ENCODE data around the gene DNAL4.

DNAL4 gene

GRCh38 chr22:38748487-38749136 lies 45.3 kb downstream of the DNAL4 start:
- Histone ChIP-seq H3K27me3 (no peaks in the 10 kb centered on the region), H3K4me1 (ENCODE audit: control insufficient read depth in 1 of 2, insufficient read depth in 1 of 2, low read depth in 1 of 2, low read length in 1 of 2) (peaks cover 34 to 35% of the 10 kb centered on the region in 2 experiments), H3K9me3 (no peaks in the 10 kb centered on the region), H3K27ac (peak overlapping the region; percentile 99), H3K4me3 (ENCODE audit: low read depth in 1 of 2, low read length in 1 of 2) (no peak overlapping the region), H3K36me3 (peaks cover 88% of the 10 kb centered on the region)
- no peak for TF ChIP-seq CTCF (IDR thresholded peaks at IDR 0.05)

- H3K4me3 ChIP-seq (ENCODE audit: low read depth in 1 of 2, low read length in 1 of 2) = no peak overlapping the region
- peak overlapping the region; percentile 45 for H3K27ac ChIP-seq
- TF ChIP-seq CTCF (IDR thresholded peaks at IDR 0.05) = no peak
- H3K4me1 ChIP-seq (ENCODE audit: control insufficient read depth in 1 of 2, insufficient read depth in 1 of 2, low read depth in 1 of 2, low read length in 1 of 2) = peaks cover 6 to 7% of the 10 kb centered on the region in 2 experiments
- H3K36me3 ChIP-seq = peaks cover 100% of the 10 kb centered on the region
- no peaks in the 10 kb centered on the region for H3K27me3 ChIP-seq
- no peaks in the 10 kb centered on the region for H3K9me3 ChIP-seq
Observed at GRCh38 chr22:38745676-38746460, 48.1 kb downstream of the DNAL4 start.

- H3K27ac ChIP-seq = peak overlapping the region; percentile 45
- no peaks in the 10 kb centered on the region for H3K27me3 ChIP-seq
- H3K4me1 ChIP-seq (ENCODE audit: control insufficient read depth in 1 of 2, insufficient read depth in 1 of 2, low read depth in 1 of 2, low read length in 1 of 2) = no peaks in the 10 kb centered on the region
- H3K4me3 ChIP-seq (ENCODE audit: low read depth in 1 of 2, low read length in 1 of 2) = no peak overlapping the region
- TF ChIP-seq CTCF (IDR thresholded peaks at IDR 0.05) = no peak
- H3K9me3 ChIP-seq = no peaks in the 10 kb centered on the region
- H3K36me3 ChIP-seq = peaks cover 100% of the 10 kb centered on the region
Observed at GRCh38 chr22:38744981-38745380, 49.0 kb downstream of the DNAL4 start.

- no peaks in the 10 kb centered on the region for H3K9me3 ChIP-seq
- peaks cover 100% of the 10 kb centered on the region for H3K36me3 ChIP-seq
- peak overlapping the region; percentile 25 for H3K27ac ChIP-seq
- no peaks in the 10 kb centered on the region for H3K27me3 ChIP-seq
- no peak overlapping the region for H3K4me3 ChIP-seq (ENCODE audit: low read depth in 1 of 2, low read length in 1 of 2)
- H3K4me1 ChIP-seq (ENCODE audit: control insufficient read depth in 1 of 2, insufficient read depth in 1 of 2, low read depth in 1 of 2, low read length in 1 of 2) = no peaks in the 10 kb centered on the region
- TF ChIP-seq CTCF (IDR thresholded peaks at IDR 0.05) = no peak
Observed at GRCh38 chr22:38742176-38742942, 51.6 kb downstream of the DNAL4 start.

GRCh38 chr22:38741576-38741975 lies 52.4 kb downstream of the DNAL4 start:
- no peaks in the 10 kb centered on the region for H3K4me1 ChIP-seq (ENCODE audit: control insufficient read depth in 1 of 2, insufficient read depth in 1 of 2, low read depth in 1 of 2, low read length in 1 of 2)
- H3K27me3 ChIP-seq = no peaks in the 10 kb centered on the region
- no peak overlapping the region for H3K4me3 ChIP-seq (ENCODE audit: low read depth in 1 of 2, low read length in 1 of 2)
- no peaks in the 10 kb centered on the region for H3K9me3 ChIP-seq
- H3K36me3 ChIP-seq = peaks cover 100% of the 10 kb centered on the region
- no peak for TF ChIP-seq CTCF (IDR thresholded peaks at IDR 0.05)
- peak overlapping the region; percentile 39 for H3K27ac ChIP-seq

All from neutrophil (primary cell).